Hepatocyte (in vitro differentiated cells): ENCODE results near the gene SERPINE1. TPM values are rescaled to one million over a fixed set of nuclear protein-coding genes. Genes with fewer than 3 reads are reported as not detected.
A peak's percentile ranks its signal among the peaks of the same experiment; 100 is the strongest.

Experiments used
- DNase-seq: peaks from one replicate; pipeline ENCODE4 v3.0.0-alpha.2; 2016; ENCODE audit warnings: low spot score
- H2AFZ ChIP-seq: fragments of 200-600 bp; sonication (generic); 2 replicates; pipeline ENCODE4 v1.6.0; 2016; ENCODE audit warnings: antibody characterized with exemption, mild to moderate bottlenecking
- H3K27ac ChIP-seq: fragments of 200-600 bp; sonication (generic); 2 replicates; pipeline ENCODE4 v1.5.1; 2016; ENCODE audit warnings: mild to moderate bottlenecking
- H3K27me3 ChIP-seq: fragments of 200-600 bp; sonication (generic); 2 replicates; pipeline ENCODE4 v1.6.1; 2016
- H3K36me3 ChIP-seq: fragments of 200-600 bp; sonication (generic); replicated peaks from 2 replicates; pipeline ENCODE4 v1.5.1; 2016; ENCODE audit warnings: low read depth; ENCODE audit not compliant: insufficient read depth
- H3K4me1 ChIP-seq: fragments of 200-600 bp; sonication (generic); 2 replicates; pipeline ENCODE4 v1.5.1; 2016; ENCODE audit warnings: mild to moderate bottlenecking, moderate library complexity; ENCODE audit not compliant: insufficient read depth
- H3K4me2 ChIP-seq: fragments of 200-600 bp; sonication (generic); 2 replicates; pipeline ENCODE4 v1.6.0; 2016
- H3K4me3 ChIP-seq: fragments of 200-600 bp; sonication (generic); 2 replicates; pipeline ENCODE4 v1.5.1; 2016; ENCODE audit warnings: mild to moderate bottlenecking
- H3K79me2 ChIP-seq: fragments of 200-600 bp; sonication (generic); 2 replicates; pipeline ENCODE4 v1.6.0; 2017; ENCODE audit warnings: mild to moderate bottlenecking
- H3K9me2 ChIP-seq: fragments of 200-600 bp; sonication (generic); replicated peaks from 2 replicates; pipeline ENCODE4 v1.6.0; 2017; ENCODE audit warnings: mild to moderate bottlenecking; ENCODE audit not compliant: insufficient read depth
- H3K9me3 ChIP-seq: fragments of 200-600 bp; sonication (generic); 2 replicates; pipeline ENCODE4 v1.5.1; 2016; ENCODE audit warnings: low read depth, mild to moderate bottlenecking
- H4K20me1 ChIP-seq: fragments of 200-600 bp; sonication (generic); 2 replicates; pipeline ENCODE4 v1.6.0; 2016; ENCODE audit warnings: mild to moderate bottlenecking; ENCODE audit not compliant: insufficient read depth, poor library complexity, severe bottlenecking
- CTCF ChIP-seq: fragments of 200-600 bp; sonication (generic); IDR thresholded peaks from 2 replicates; pipeline ENCODE4 v1.5.1; 2016; ENCODE audit warnings: antibody characterized with exemption, mild to moderate bottlenecking; ENCODE audit not compliant: poor library complexity
- EZH2 ChIP-seq: fragments of 200-600 bp; sonication (generic); IDR thresholded peaks from 2 replicates; pipeline ENCODE4 v1.6.1; 2016; ENCODE audit warnings: antibody characterized with exemption, mild to moderate bottlenecking, borderline replicate concordance
- EZH2phosphoT487 ChIP-seq: fragments of 200-600 bp; sonication (generic); IDR thresholded peaks from one replicate; pipeline ENCODE4 v1.6.1; 2018; ENCODE audit warnings: antibody characterized with exemption, mild to moderate bottlenecking, low read depth, moderate library complexity; ENCODE audit not compliant: unreplicated experiment, severe bottlenecking
- WGBS: methylation state at CpG from one replicate; pipeline ENCODE4 v1.1.6; 2016; ENCODE audit warnings: low lambda C conversion rate; ENCODE audit errors: missing lambda C conversion rate; 5-methylcytosine and 5-hydroxymethylcytosine counted together
- polyA plus RNA-seq: library from polyadenylated mRNA; unstranded; fragments of >200 nt; fragmentation: Nextera tagmentation; extraction: Ambion mirVana; gene quantifications from 2 replicates; pipeline ENCODE4 v1.2.1, GENCODE V29; 2016
- total RNA-seq: library from RNA; depleted of rRNA; stranded (reverse); fragments of >200 nt; gene quantifications from 2 replicates; pipeline ENCODE4 v1.2.3, GENCODE V29; 2014

The SERPINE1 gene
- total and polyA plus RNA-seq, 2 experiments from 2014 or later = 98.2 to 185 TPM

GRCh38 chr7:101124376-101125056 is 2.4 kb upstream of the SERPINE1 start:
- Histone ChIP-seq H3K27me3 (no peaks in the 10 kb centered on the region), H3K4me1 (peaks cover 38% of the 10 kb centered on the region), H3K9me2 (no peaks in the 10 kb centered on the region), H3K9me3 (no peaks in the 10 kb centered on the region), H2AFZ (no peak overlapping the region), H3K4me3 (no peak overlapping the region), H3K27ac (peak overlapping the region; percentile 91), H4K20me1 (no peaks in the 10 kb centered on the region), H3K79me2 (no peaks in the 10 kb centered on the region), H3K36me3 (no peaks in the 10 kb centered on the region), H3K4me2 (peak overlapping the region; percentile 24)
- TF ChIP-seq EZH2 (no peak), CTCF (no peak), EZH2phosphoT487 (no peak)
- WGBS = 50% methylated on average over 7 of the region's 7 CpGs
- DNase-seq = peak; percentile 66

DNA sequence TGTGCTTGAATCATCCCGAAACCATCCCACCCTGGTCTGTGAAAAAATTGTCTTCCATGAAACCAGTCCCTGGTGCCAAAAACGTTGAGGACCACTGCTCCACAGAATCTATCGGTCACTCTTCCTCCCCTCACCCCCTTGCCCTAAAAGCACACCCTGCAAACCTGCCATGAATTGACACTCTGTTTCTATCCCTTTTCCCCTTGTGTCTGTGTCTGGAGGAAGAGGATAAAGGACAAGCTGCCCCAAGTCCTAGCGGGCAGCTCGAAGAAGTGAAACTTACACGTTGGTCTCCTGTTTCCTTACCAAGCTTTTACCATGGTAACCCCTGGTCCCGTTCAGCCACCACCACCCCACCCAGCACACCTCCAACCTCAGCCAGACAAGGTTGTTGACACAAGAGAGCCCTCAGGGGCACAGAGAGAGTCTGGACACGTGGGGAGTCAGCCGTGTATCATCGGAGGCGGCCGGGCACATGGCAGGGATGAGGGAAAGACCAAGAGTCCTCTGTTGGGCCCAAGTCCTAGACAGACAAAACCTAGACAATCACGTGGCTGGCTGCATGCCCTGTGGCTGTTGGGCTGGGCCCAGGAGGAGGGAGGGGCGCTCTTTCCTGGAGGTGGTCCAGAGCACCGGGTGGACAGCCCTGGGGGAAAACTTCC is 784 bp upstream of the SERPINE1 start:
- Histone ChIP-seq H3K27me3 (no peaks in the 10 kb centered on the region), H4K20me1 (no peaks in the 10 kb centered on the region), H3K79me2 (no peaks in the 10 kb centered on the region), H3K9me3 (no peaks in the 10 kb centered on the region), H3K27ac (peak overlapping the region; percentile 86), H3K36me3 (no peaks in the 10 kb centered on the region), H3K4me1 (peaks cover 38% of the 10 kb centered on the region), H3K9me2 (no peaks in the 10 kb centered on the region), H3K4me3 (no peak overlapping the region), H2AFZ (no peak overlapping the region), H3K4me2 (peak overlapping the region; percentile 73)
- whole genome bisulfite sequencing = 53% methylated on average over 15 of the region's 15 CpGs
- DNase-seq = peak; percentile 60
- no peak for TF ChIP-seq CTCF
- no peak for TF ChIP-seq EZH2

DNA sequence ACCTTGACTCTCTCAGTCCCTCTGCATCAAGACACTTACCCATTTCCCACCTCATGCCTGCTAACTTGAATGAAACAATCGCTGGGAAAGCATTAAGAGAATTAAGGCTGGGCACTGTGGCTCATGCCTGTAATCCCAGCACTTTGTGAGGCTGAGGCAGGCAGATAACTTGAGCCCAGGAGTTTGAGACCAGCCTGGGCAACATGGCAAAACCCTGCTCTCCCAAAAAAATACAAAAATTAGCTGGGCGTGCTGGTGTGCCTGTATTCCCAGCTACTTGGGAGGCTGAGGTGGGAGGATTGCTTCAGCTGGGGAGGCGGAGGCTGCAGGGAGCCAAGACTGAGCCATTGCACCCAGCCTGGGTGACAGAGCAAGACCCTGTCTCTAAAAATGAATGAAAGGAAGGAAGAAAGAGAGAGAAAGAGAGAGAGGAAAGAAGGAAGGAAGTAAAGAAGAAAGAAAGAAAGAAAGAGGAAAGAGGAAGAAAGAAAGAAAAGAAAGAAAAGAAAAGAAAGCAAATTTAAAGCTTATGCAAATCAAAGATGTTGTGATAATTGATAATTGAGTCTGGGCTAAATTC is 646 bp downstream of the SERPINE1 start:
- no peaks in the 10 kb centered on the region for H3K27me3 ChIP-seq
- no peak for DNase-seq
- peak overlapping the region; percentile 73 for H3K4me2 ChIP-seq
- no peak for TF ChIP-seq EZH2phosphoT487
- TF ChIP-seq EZH2 = no peak
- no peak for TF ChIP-seq CTCF
- peak overlapping the region; percentile 54 for H3K27ac ChIP-seq
- H3K79me2 ChIP-seq = no peaks in the 10 kb centered on the region
- H4K20me1 ChIP-seq = no peaks in the 10 kb centered on the region
- H3K9me3 ChIP-seq = no peaks in the 10 kb centered on the region
- 81% methylated on average over 3 of the region's 3 CpGs for WGBS
- H3K36me3 ChIP-seq = no peaks in the 10 kb centered on the region
- peaks cover 26% of the 10 kb centered on the region for H3K4me1 ChIP-seq
- no peak overlapping the region for H3K4me3 ChIP-seq
- H2AFZ ChIP-seq = no peak overlapping the region
- no peaks in the 10 kb centered on the region for H3K9me2 ChIP-seq
